Body of pancreas (tissue), 4 donors: ENCODE measurements around the gene LLCFC1.

Experiments
- POLR2A ChIP-seq, 3 donors: fragments of 450-650 bp; IDR thresholded peaks; one replicate each; pipeline ENCODE4 v1.6.1; 2016; ENCODE audit warnings: antibody characterized with exemption in 3 of 3, mild to moderate bottlenecking in 2 of 3
- TF ChIP-seq, protein P1 (sequence below), 7 experiments: fragments of 450-650 bp in 4 of 7; fragments of 200-600 bp in 3 of 7; sonication (generic) in 3 of 7; IDR thresholded peaks; one replicate each; pipeline ENCODE4 v1.5.1; 2016 to 2019; ENCODE audit warnings: antibody characterized with exemption in 7 of 7

- TF ChIP-seq, protein P1, sequence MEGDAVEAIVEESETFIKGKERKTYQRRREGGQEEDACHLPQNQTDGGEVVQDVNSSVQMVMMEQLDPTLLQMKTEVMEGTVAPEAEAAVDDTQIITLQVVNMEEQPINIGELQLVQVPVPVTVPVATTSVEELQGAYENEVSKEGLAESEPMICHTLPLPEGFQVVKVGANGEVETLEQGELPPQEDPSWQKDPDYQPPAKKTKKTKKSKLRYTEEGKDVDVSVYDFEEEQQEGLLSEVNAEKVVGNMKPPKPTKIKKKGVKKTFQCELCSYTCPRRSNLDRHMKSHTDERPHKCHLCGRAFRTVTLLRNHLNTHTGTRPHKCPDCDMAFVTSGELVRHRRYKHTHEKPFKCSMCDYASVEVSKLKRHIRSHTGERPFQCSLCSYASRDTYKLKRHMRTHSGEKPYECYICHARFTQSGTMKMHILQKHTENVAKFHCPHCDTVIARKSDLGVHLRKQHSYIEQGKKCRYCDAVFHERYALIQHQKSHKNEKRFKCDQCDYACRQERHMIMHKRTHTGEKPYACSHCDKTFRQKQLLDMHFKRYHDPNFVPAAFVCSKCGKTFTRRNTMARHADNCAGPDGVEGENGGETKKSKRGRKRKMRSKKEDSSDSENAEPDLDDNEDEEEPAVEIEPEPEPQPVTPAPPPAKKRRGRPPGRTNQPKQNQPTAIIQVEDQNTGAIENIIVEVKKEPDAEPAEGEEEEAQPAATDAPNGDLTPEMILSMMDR (IDR thresholded peaks at IDR 0.05), result no peak
- no peak for TF ChIP-seq POLR2A (IDR thresholded peaks at IDR 0.05)
These were observed 22.8 kb upstream of the LLCFC1 start for GRCh38 chr7:142916508-142916907.
